Tibial artery (tissue), 4 donors: Measurements from ENCODE around the gene MAL.

Experiments used
- DNase-seq, 2 donors: peaks; one replicate each; pipeline ENCODE4 v3.0.0-alpha.2; 2019
- H3K27ac ChIP-seq, 2 donors: fragments of 200-600 bp; sonication (generic) in 1 of 2; 1 replicate in 1 of 2; 2 replicates in 1 of 2; pipeline ENCODE4 v1.5.1; 2018 to 2019; ENCODE audit warnings: mild to moderate bottlenecking in 1 of 2
- H3K27me3 ChIP-seq, 2 donors: fragments of 200-600 bp; sonication (generic) in 1 of 2; one replicate each; pipeline versions ENCODE4 v1.5.1 to v1.6.0; 2016 to 2019
- H3K36me3 ChIP-seq, 3 donors: fragments of 200-600 bp; sonication (generic) in 2 of 3; one replicate each; pipeline ENCODE4 v1.5.1; 2016 to 2019; ENCODE audit warnings: mild to moderate bottlenecking in 2 of 3
- H3K4me1 ChIP-seq, 4 donors: fragments of 200-600 bp; sonication (generic) in 2 of 4; 1 replicate in 3 of 4; 2 replicates in 1 of 4; pipeline ENCODE4 v1.5.1; 2016 to 2019
- H3K4me3 ChIP-seq, 2 donors: fragments of 200-600 bp; sonication (generic) in 1 of 2; 1 replicate in 1 of 2; 2 replicates in 1 of 2; pipeline ENCODE4 v1.5.1; 2018 to 2019; ENCODE audit warnings: mild to moderate bottlenecking in 2 of 2
- H3K9me3 ChIP-seq, 3 donors: fragments of 200-600 bp; sonication (generic) in 1 of 3; one replicate each; pipeline ENCODE4 v1.5.1; 2016 to 2019
- CTCF ChIP-seq, 2 experiments: fragments of 200-600 bp in 1 of 2; fragments of 450-650 bp in 1 of 2; IDR thresholded peaks; one replicate each; pipeline ENCODE4 v1.5.1; 2017 to 2019; ENCODE audit warnings: antibody characterized with exemption in 2 of 2, mild to moderate bottlenecking in 1 of 2, moderate library complexity in 1 of 2
- intact Hi-C: fragments of 100-400 bp; cut with DNase I; formaldehyde crosslinking; loops from one replicate; pipeline ENCODE4 v1.15.0; 2023; ENCODE audit warnings: low total_unique reads

The MAL gene

GRCh38 chr2:95018861-95019550, 6.5 kb upstream of the MAL start:
- no peaks in the 10 kb centered on the region for H3K9me3 ChIP-seq
- intact Hi-C loops = no loop called here
- H3K36me3 ChIP-seq = no peaks in the 10 kb centered on the region
- H3K27ac ChIP-seq = no peak overlapping the region
- no peak for TF ChIP-seq CTCF (IDR thresholded peaks at IDR 0.05)
- peaks cover 0 to 3% (median 0%) of the 10 kb centered on the region in 4 donors for H3K4me1 ChIP-seq
- no peak for DNase-seq
- peaks cover 0 to 45% of the 10 kb centered on the region in 2 donors for H3K27me3 ChIP-seq
- H3K4me3 ChIP-seq = no peak overlapping the region

- H3K36me3 ChIP-seq = no peaks in the 10 kb centered on the region
- no peak for TF ChIP-seq CTCF (IDR thresholded peaks at IDR 0.05)
- intact Hi-C loops = no loop called here
- no peaks in the 10 kb centered on the region for H3K9me3 ChIP-seq
- peaks cover 0 to 51% of the 10 kb centered on the region in 2 donors for H3K27me3 ChIP-seq
- no peak overlapping the region for H3K4me3 ChIP-seq
- no peak for DNase-seq
- H3K4me1 ChIP-seq = peaks cover 0 to 3% (median 1%) of the 10 kb centered on the region in 4 donors
- no peak overlapping the region for H3K27ac ChIP-seq
These were observed 5.9 kb upstream of the MAL start for GRCh38 chr2:95019572-95019971.

- Histone ChIP-seq H3K27me3 (peaks cover 0 to 56% of the 10 kb centered on the region in 2 donors), H3K4me3 (no peak overlapping the region), H3K36me3 (no peaks in the 10 kb centered on the region), H3K4me1 (peaks cover 0 to 11% (median 8%) of the 10 kb centered on the region in 4 donors), H3K27ac (no peak overlapping the region), H3K9me3 (no peaks in the 10 kb centered on the region)
- DNase-seq = no peak
- no peak for TF ChIP-seq CTCF (IDR thresholded peaks at IDR 0.05)
- intact Hi-C loops = no loop called here
These were observed 5.1 kb upstream of the MAL start for GRCh38 chr2:95020275-95021022.

- Histone ChIP-seq H3K27me3 (peaks cover 0 to 62% of the 10 kb centered on the region in 2 donors), H3K4me3 (no peak overlapping the region), H3K4me1 (peaks cover 0 to 17% (median 13%) of the 10 kb centered on the region in 4 donors), H3K27ac (no peak overlapping the region), H3K36me3 (no peaks in the 10 kb centered on the region), H3K9me3 (no peaks in the 10 kb centered on the region)
- no peak for TF ChIP-seq CTCF (IDR thresholded peaks at IDR 0.05)
- no peak for DNase-seq
- intact Hi-C loops = no loop called here
These were observed 4.5 kb upstream of the MAL start for GRCh38 chr2:95021023-95021416.

GRCh38 chr2:95021847-95022246, 3.7 kb upstream of the MAL start:
- no peak overlapping the region for H3K27ac ChIP-seq
- no peak for DNase-seq
- H3K4me1 ChIP-seq = peaks cover 0 to 24% (median 17%) of the 10 kb centered on the region in 4 donors
- H3K4me3 ChIP-seq = no peak overlapping the region
- intact Hi-C loops = no loop called here
- H3K9me3 ChIP-seq = no peaks in the 10 kb centered on the region
- no peak for TF ChIP-seq CTCF (IDR thresholded peaks at IDR 0.05)
- H3K27me3 ChIP-seq = peaks cover 0 to 70% of the 10 kb centered on the region in 2 donors
- no peaks in the 10 kb centered on the region for H3K36me3 ChIP-seq
